DMS153 treated with DMSO at 0.1 percent for 48 hours (cell line): ENCODE measurements around the gene C3orf49.

Source experiments
- DNase-seq: peaks from one replicate; lab custom pipeline; 2025; ENCODE audit not compliant: unreplicated experiment; lab: John Stamatoyannopoulos, UW

The C3orf49 gene

GRCh38 chr3:63849175-63849574 lies 30.1 kb downstream of the C3orf49 start:
- no peak for DNase-seq

DNA sequence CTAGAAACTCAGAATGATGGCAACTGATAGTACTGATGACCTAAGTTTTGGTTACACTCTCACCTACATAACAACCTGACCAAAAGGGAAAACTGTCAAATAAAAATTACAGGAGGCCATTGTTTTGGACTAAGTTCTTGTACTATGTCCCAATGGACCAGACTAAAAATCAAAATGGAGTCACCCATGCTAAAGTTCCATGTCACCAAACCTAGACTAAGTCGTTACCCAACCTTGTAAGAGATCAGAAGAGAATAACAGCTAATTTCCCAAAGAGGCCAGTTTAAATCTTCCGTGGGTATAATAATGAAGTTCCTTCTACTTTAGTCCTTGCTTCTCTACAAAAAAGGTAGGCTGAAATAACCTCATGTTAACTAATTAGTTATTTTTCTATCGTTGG lies 32.2 kb downstream of the C3orf49 start:
- no peak for DNase-seq

DNA sequence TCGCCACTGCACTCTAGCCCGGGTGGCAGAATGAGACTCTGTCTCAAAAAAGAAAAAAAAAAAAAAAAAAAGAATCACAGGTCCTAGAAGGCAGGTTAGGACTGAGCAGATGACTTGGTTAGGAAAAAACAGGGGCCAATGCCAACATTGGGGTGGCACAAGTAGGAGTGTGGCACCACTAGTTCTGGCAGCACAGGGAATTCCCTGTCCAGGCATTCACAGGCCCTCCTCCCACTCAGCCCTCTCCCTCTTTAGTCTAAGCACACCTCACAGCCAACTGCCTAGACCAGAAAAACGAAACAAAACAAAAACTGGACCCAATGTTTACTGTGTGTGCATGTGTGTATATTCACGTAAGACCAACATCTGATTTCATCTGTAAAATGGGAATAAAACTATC lies 34.0 kb downstream of the C3orf49 start:
- no peak for DNase-seq

- DNase-seq, result no peak
These were observed 36.3 kb downstream of the C3orf49 start for GRCh38 chr3:63855333-63855940.

GRCh38 chr3:63857311-63857710 lies 38.2 kb downstream of the C3orf49 start:
- no peak for DNase-seq

GRCh38 chr3:63860776-63861175 lies 41.7 kb downstream of the C3orf49 start:
- no peak for DNase-seq

DNA sequence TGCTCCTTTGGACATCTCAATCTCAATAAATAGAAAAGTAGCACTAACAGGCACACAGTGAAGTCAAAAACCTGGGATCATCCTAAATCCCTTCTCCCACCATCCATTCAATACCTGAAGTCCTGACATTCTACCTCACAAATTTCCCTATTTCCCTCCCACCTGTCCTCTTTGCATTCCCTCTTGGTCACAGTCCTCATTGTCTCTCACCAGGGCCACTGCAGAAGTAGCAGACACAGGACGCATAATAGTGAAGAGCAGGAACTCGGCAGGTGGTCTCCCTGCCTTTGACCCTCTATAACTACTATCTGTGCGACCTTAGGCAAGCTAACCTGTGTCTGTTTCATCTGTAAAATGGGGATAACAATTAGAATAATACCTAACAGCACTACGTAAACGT lies 42.2 kb downstream of the C3orf49 start:
- no peak for DNase-seq

DNA sequence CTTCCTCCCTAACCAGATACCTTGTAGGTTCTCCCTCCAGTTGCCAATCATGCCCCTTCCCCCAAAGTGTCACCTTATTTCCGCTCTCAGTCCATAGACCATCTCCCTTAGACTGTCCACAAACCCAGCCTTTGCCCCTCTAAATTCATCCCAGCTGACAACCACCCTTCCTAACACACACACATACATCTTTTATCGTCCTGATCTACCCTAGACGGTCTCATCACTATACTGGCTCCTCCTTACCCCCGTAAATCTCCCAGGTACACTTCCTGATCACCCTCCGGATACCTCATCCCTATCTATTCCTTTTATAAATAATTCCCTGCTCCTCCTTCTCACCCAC lies 43.7 kb downstream of the C3orf49 start:
- no peak for DNase-seq

DNA sequence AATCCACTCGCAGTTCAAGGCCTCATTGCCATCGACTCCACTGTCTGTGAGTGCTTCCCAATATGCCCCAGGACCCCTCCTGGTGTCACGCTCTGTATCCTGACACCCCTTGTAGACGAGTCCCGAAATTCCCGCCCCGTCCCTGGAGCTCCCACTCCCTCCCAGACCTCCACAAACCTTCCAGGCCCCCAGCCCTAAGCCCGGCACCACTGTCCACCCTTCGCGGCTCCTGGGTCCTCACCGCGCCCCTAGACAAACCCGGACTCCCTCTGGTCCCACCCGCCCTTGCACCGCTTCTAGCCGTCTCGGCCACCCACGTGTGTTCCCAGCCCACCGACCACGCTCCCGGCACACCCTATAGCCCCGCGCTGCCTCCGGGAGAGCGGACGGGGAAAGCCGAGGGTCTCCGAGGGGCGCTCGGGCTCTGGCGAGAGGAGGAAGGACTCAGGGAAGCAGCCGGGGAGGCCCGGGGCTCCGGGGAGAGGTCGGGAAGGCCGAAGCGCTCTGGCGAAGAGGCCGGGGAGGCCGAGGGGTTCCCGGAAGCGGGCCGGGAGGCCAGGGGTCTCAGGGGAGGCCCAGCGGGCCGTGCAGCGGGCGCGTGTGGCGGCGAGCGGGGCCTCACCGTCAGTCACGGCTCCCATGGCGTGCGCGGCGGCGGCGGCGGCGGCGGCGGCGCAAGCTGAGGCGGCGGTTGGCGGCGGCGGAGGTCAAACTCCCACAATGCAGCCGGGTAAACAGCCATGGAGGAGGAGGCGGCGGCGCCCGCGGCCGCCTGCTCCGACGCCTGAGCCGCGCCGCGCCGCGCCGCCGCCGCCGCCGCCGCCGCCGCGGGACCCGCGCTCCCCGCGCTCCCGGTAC lies 44.3 kb downstream of the C3orf49 start, which contains the start of the genes ATXN7 and THOC7:
ATXN7 (plus strand) TSS at position 718 of the 858 bp plus-strand sequence. CDS start 48,732 bp downstream, outside the sequence.
THOC7 (minus strand) TSS at position 656 of the 858 bp plus-strand sequence; CDS start at position 641, 15 bp downstream.
- DNase-seq, result no peak

DNA sequence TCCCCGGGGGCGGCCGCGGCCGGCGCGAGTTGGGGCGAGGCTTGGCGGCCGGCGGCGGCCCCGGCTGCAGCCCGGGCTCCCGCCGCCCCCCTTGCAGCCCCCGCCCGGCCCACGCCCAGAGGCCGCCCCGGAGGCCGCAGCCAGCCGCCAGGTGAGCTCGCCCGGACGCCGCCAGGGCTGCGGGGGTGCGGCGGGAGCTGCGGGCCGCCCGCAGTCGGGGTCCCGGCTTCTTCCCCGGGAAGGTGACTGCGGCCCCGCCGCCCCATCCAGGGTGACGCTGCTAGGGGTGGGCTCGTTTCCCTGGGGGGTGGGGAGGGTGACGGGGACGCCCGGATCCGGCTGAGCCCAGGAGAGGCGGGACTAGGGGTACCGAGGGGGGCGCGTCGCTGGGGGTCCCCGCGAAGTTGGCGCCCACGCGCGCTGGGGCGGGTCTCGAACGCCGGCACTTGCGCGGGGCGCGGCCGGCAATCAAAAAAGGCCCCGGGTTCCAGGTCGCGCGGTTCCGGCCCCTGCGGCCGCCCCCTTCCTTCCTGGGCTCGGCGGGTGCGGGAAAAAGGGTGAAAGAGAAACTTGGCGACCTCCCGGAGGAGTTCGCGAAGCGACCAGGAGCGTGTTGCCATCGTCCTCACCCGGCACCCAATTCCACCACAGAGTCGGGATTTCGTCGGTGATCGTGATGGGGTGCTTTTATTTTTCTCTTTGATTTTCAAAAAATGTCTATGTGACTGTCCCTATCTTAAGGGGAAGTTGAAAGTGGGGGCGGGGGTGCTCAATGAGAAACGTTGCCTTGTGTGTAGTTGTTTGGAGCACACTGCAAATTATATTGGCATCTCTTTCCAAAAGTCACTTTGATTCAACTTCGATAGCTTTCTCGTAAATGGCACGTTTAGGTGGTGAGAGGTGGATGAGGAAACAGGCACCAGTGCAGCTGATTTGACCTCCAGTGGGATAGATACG lies 45.2 kb downstream of the C3orf49 start:
- DNase-seq, result no peak

- no peak for DNase-seq
These were observed 45.8 kb downstream of the C3orf49 start for GRCh38 chr3:63864965-63865327.

- no peak for DNase-seq
These were observed 48.1 kb downstream of the C3orf49 start for GRCh38 chr3:63867225-63867624.

DNA sequence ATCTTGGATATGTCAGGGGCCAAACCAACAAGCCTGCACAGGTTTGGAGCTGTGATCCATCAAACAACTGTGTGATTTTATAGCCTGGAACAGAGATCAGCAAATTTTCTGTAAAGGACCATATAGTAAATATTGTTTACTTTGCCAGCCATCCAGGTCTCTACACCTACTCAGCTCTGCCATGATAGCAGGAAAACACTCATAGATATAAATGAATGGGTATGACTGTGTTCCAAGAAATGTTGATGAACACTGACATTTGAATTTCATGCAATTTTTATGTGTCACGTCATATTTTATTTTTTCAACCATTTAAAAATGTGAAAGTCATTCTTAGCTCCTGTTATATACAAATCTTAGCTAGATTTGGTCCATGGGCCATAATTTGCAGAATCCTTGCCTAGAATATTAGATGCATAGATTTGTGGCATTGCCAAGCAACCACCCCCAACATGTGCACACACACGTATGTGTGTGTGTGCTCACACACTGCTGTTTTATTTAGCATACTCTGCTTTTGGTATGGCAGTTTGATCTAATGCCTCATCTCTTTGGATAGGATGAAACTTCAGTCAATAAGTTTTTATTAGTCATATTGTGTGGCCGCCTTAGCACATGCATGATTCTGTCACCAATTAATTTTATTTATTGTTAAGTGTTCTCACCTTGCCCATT lies 51.0 kb downstream of the C3orf49 start:
- no peak for DNase-seq

- DNase-seq, result no peak
These were observed 51.5 kb downstream of the C3orf49 start for GRCh38 chr3:63870615-63871005.

- DNase-seq, result no peak
These were observed 53.2 kb downstream of the C3orf49 start for GRCh38 chr3:63872135-63872924.

- no peak for DNase-seq
These were observed 55.7 kb downstream of the C3orf49 start for GRCh38 chr3:63874769-63875168.

GRCh38 chr3:63875510-63875909 lies 56.4 kb downstream of the C3orf49 start:
- peak; percentile 10 for DNase-seq

DNA sequence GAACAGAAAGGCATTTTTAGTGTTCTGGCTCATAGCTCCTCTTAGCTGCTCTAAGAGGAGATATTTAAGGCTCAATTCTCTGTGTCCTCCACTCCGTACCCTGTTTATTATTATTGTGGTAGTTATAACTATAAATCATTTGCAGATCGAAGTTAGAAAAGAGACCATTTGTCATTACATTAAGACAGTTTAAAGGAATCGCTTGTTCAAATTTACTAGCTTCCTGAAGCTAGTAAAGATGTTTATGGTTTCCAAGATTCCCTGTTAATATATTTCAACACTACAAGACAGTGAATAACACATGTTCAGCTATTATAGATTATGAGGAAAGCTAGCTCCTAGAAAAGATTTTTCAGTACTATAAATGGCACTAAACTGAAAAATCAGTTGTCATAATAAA lies 57.2 kb downstream of the C3orf49 start:
- no peak for DNase-seq

- DNase-seq, result no peak
These were observed 58.8 kb downstream of the C3orf49 start for GRCh38 chr3:63877737-63878393.
